Central memory CD8-positive, alpha-beta T cell (primary cell): ENCODE results near the gene NUP107.
"Not testable (repeated sequence)": the region's sequence is repeated elsewhere in the genome, so short reads cannot be mapped to it uniquely, and the experiment has no call there.

ENCODE experiments used
- ATAC-seq: fragments of 150-1000 bp; cut with Tn5 transposase; replicated peaks from 2 replicates; pipeline ENCODE4 v1.10.0; 2022; ENCODE audit warnings: mild to moderate bottlenecking, moderate FRiP score, moderate number of reproducible peaks; ENCODE audit not compliant: poor library complexity, severe bottlenecking; ENCODE audit errors: extremely low read depth
- DNase-seq, 2 donors: peaks; one replicate each; pipeline ENCODE4 v3.0.0; 2021; ENCODE audit warnings: low spot score in 2 of 2
- H3K27ac Mint-ChIP-seq: one replicate; pipeline ENCODE4 v1.8.0; 2022; ENCODE audit warnings: low read depth, mild to moderate bottlenecking, moderate library complexity, mixed read lengths
- H3K27me3 Mint-ChIP-seq: one replicate; pipeline ENCODE4 v1.8.0; 2022; ENCODE audit warnings: mixed read lengths
- H3K36me3 Mint-ChIP-seq: one replicate; pipeline ENCODE4 v1.8.0; 2022; ENCODE audit warnings: mild to moderate bottlenecking, moderate library complexity, mixed read lengths; ENCODE audit not compliant: insufficient read depth
- H3K4me1 Mint-ChIP-seq: one replicate; pipeline ENCODE4 v1.8.0; 2022; ENCODE audit warnings: mixed read lengths
- H3K4me3 Mint-ChIP-seq: one replicate; pipeline ENCODE4 v1.8.0; 2022; ENCODE audit warnings: mild to moderate bottlenecking, moderate library complexity, mixed read lengths
- H3K9me3 Mint-ChIP-seq: one replicate; pipeline ENCODE4 v1.8.0; 2022; ENCODE audit warnings: mixed read lengths

Gene NUP107

GRCh38 chr12:68686595-68687521 lies at the start of gene NUP107:
NUP107 (plus strand) TSS chr12:68686978; CDS start chr12:68687066, 88 bp downstream.
- peak within 1 kb of the TSS; percentile 94 for H3K27ac Mint-ChIP-seq
- DNase-seq (peak; percentile 92 to 95), ATAC-seq (peak; percentile 95)
- peaks cover 22% of the 10 kb centered on the region for H3K4me1 Mint-ChIP-seq
- H3K9me3 Mint-ChIP-seq, result no peaks in the 10 kb centered on the region
- peak within 1 kb of the TSS; percentile 96 for H3K4me3 Mint-ChIP-seq
- H3K36me3 Mint-ChIP-seq, result peaks cover 31% of the 10 kb centered on the region
- no peaks in the 10 kb centered on the region for H3K27me3 Mint-ChIP-seq

- H3K27me3 Mint-ChIP-seq, ATAC-seq, H3K9me3 Mint-ChIP-seq, DNase-seq: not testable (repeated sequence)
- H3K36me3 Mint-ChIP-seq, result peaks cover 27% of the 10 kb centered on the region
- H3K4me1 Mint-ChIP-seq, result peaks cover 74% of the 10 kb centered on the region
- H3K4me3 Mint-ChIP-seq, result peak overlapping the region; percentile 56
- peak overlapping the region; percentile 69 for H3K27ac Mint-ChIP-seq
These were observed 49.3 kb upstream of the NUP107 start for GRCh38 chr12:68637439-68637838.

GRCh38 chr12:68638171-68638570 lies 48.6 kb upstream of the NUP107 start:
- H3K4me1 Mint-ChIP-seq, result peaks cover 74% of the 10 kb centered on the region
- peaks cover 32% of the 10 kb centered on the region for H3K36me3 Mint-ChIP-seq
- H3K9me3 Mint-ChIP-seq, result no peaks in the 10 kb centered on the region
- no peak for DNase-seq
- H3K27me3 Mint-ChIP-seq, result no peaks in the 10 kb centered on the region
- peak overlapping the region; percentile 56 for H3K4me3 Mint-ChIP-seq
- ATAC-seq, result no peak
- H3K27ac Mint-ChIP-seq, result peak overlapping the region; percentile 69

- peaks cover 26% of the 10 kb centered on the region for H3K36me3 Mint-ChIP-seq
- H3K4me3 Mint-ChIP-seq, result peak overlapping the region; percentile 56
These were observed 47.9 kb upstream of the NUP107 start for GRCh38 chr12:68638721-68639395.

GRCh38 chr12:68639396-68639767 lies 47.4 kb upstream of the NUP107 start:
- peaks cover 25% of the 10 kb centered on the region for H3K36me3 Mint-ChIP-seq
- peaks cover 69% of the 10 kb centered on the region for H3K4me1 Mint-ChIP-seq
- DNase-seq (no peak), ATAC-seq (no peak)
- H3K27me3 Mint-ChIP-seq, result no peaks in the 10 kb centered on the region
- peak overlapping the region; percentile 56 for H3K4me3 Mint-ChIP-seq
- H3K27ac Mint-ChIP-seq, result peak overlapping the region; percentile 87
- H3K9me3 Mint-ChIP-seq, result no peaks in the 10 kb centered on the region

More at GRCh38 chr12:68638721-68639395, 47.9 kb upstream of the NUP107 start:
- ATAC-seq, result no peak
- H3K9me3 Mint-ChIP-seq, result no peaks in the 10 kb centered on the region
- H3K27ac Mint-ChIP-seq, result peak overlapping the region; percentile 87
- H3K27me3 Mint-ChIP-seq, result no peaks in the 10 kb centered on the region
- peaks cover 70% of the 10 kb centered on the region for H3K4me1 Mint-ChIP-seq
- no peak for DNase-seq

- no peaks in the 10 kb centered on the region for H3K27me3 Mint-ChIP-seq
- no peak for DNase-seq
- no peaks in the 10 kb centered on the region for H3K9me3 Mint-ChIP-seq
- H3K4me3 Mint-ChIP-seq, result peak overlapping the region; percentile 68
- peaks cover 72% of the 10 kb centered on the region for H3K4me1 Mint-ChIP-seq
- peaks cover 26% of the 10 kb centered on the region for H3K36me3 Mint-ChIP-seq
- H3K27ac Mint-ChIP-seq, result peak overlapping the region; percentile 87
- ATAC-seq, result peak; percentile 72
These were observed 45.6 kb upstream of the NUP107 start for GRCh38 chr12:68641138-68641537.

- no peaks in the 10 kb centered on the region for H3K9me3 Mint-ChIP-seq
- H3K27me3 Mint-ChIP-seq, result no peaks in the 10 kb centered on the region
- no peak for DNase-seq
- H3K4me3 Mint-ChIP-seq, result peak overlapping the region; percentile 38
- no peak for ATAC-seq
- peaks cover 36% of the 10 kb centered on the region for H3K36me3 Mint-ChIP-seq
- H3K27ac Mint-ChIP-seq, result peak overlapping the region; percentile 54
- peaks cover 66% of the 10 kb centered on the region for H3K4me1 Mint-ChIP-seq
These were observed 40.3 kb upstream of the NUP107 start for GRCh38 chr12:68646484-68646883.

GRCh38 chr12:68647507-68647906 lies 39.3 kb upstream of the NUP107 start:
- H3K4me1 Mint-ChIP-seq, result peaks cover 56% of the 10 kb centered on the region
- DNase-seq (no peak), ATAC-seq (no peak)
- H3K36me3 Mint-ChIP-seq, result peaks cover 46% of the 10 kb centered on the region
- peak overlapping the region; percentile 93 for H3K27ac Mint-ChIP-seq
- no peaks in the 10 kb centered on the region for H3K27me3 Mint-ChIP-seq
- H3K9me3 Mint-ChIP-seq, result no peaks in the 10 kb centered on the region
- H3K4me3 Mint-ChIP-seq, result peak overlapping the region; percentile 46

- H3K4me1 Mint-ChIP-seq, result peaks cover 49% of the 10 kb centered on the region
- no peak for DNase-seq
- H3K9me3 Mint-ChIP-seq, result no peaks in the 10 kb centered on the region
- H3K4me3 Mint-ChIP-seq, result peak overlapping the region; percentile 46
- H3K36me3 Mint-ChIP-seq, result peaks cover 46% of the 10 kb centered on the region
- peak overlapping the region; percentile 93 for H3K27ac Mint-ChIP-seq
- H3K27me3 Mint-ChIP-seq, result no peaks in the 10 kb centered on the region
- ATAC-seq, result peak; percentile 46
These were observed 38.6 kb upstream of the NUP107 start for GRCh38 chr12:68648179-68648578.

- Mint-ChIP-seq H3K4me3 (no peak overlapping the region), H3K36me3 (peaks cover 18% of the 10 kb centered on the region)
These were observed 21.7 kb upstream of the NUP107 start for GRCh38 chr12:68665016-68665569.

GRCh38 chr12:68667291-68667690 lies 19.5 kb upstream of the NUP107 start:
- Mint-ChIP-seq H3K4me3 (no peak overlapping the region), H3K9me3 (no peaks in the 10 kb centered on the region), H3K4me1 (peaks cover 28% of the 10 kb centered on the region), H3K36me3 (peaks cover 8% of the 10 kb centered on the region), H3K27ac (peak overlapping the region; percentile 91), H3K27me3 (no peaks in the 10 kb centered on the region)
- DNase-seq, result no peak
- no peak for ATAC-seq

More at GRCh38 chr12:68665016-68665569, 21.7 kb upstream of the NUP107 start:
- no peaks in the 10 kb centered on the region for H3K9me3 Mint-ChIP-seq
- DNase-seq (no peak), ATAC-seq (no peak)
- H3K4me1 Mint-ChIP-seq, result peaks cover 19% of the 10 kb centered on the region
- peak overlapping the region; percentile 71 for H3K27ac Mint-ChIP-seq
- H3K27me3 Mint-ChIP-seq, result no peaks in the 10 kb centered on the region

- Mint-ChIP-seq H3K4me3 (no peak overlapping the region), H3K9me3 (no peaks in the 10 kb centered on the region), H3K27ac (no peak overlapping the region), H3K27me3 (no peaks in the 10 kb centered on the region), H3K36me3 (peaks cover 5% of the 10 kb centered on the region), H3K4me1 (peaks cover 28% of the 10 kb centered on the region)
- DNase-seq (no peak), ATAC-seq (no peak)
These were observed 18.9 kb upstream of the NUP107 start for GRCh38 chr12:68667896-68668295.
